HepG2 (cell line): ENCODE measurements around the gene SOS2.

Experiments
- CEBPB ChIP-seq: IDR thresholded peaks from 2 replicates; pipeline ENCODE4 v1.6.1; 2011; ENCODE audit warnings: low read depth, low read length, improper control_type of control experiment, borderline replicate concordance
- CTCF ChIP-seq: sonication (generic); formaldehyde crosslinking; IDR thresholded peaks from 2 replicates; pipeline ENCODE4 v1.5.0; 2020; ENCODE audit warnings: mild to moderate bottlenecking, missing genetic modification reagents, moderate library complexity
- FOXP4 ChIP-seq: sonication (generic); formaldehyde crosslinking; IDR thresholded peaks from 2 replicates; pipeline ENCODE4 v1.4.0; 2020; ENCODE audit warnings: missing genetic modification reagents
- JUN ChIP-seq: sonication (generic); formaldehyde crosslinking; IDR thresholded peaks from 2 replicates; pipeline ENCODE4 v1.4.0; 2020; ENCODE audit warnings: mild to moderate bottlenecking, missing genetic modification reagents
- KDM1A ChIP-seq: IDR thresholded peaks from 2 replicates; pipeline ENCODE4 v1.6.1; 2016; ENCODE audit warnings: missing compliant biosample characterization
- POLR2A ChIP-seq, 2 experiments: IDR thresholded peaks; 2 replicates each; pipeline ENCODE4 v1.6.1; 2011; ENCODE audit warnings: low read depth in 2 of 2, low read length in 2 of 2, mild to moderate bottlenecking in 1 of 2, moderate library complexity in 1 of 2; ENCODE audit not compliant: insufficient read depth in 1 of 2
- TBL1XR1 ChIP-seq: fragments of 150-350 bp; IDR thresholded peaks from 2 replicates; pipeline ENCODE4 v1.6.1; 2014; ENCODE audit warnings: borderline replicate concordance, low read length; ENCODE audit not compliant: partially characterized antibody
- ZNF18 ChIP-seq: sonication (generic); formaldehyde crosslinking; IDR thresholded peaks from 2 replicates; pipeline ENCODE4 v1.8.0; 2022; ENCODE audit warnings: mild to moderate bottlenecking, missing genetic modification reagents; ENCODE audit not compliant: insufficient replicate concordance
- ZNF3 ChIP-seq: IDR thresholded peaks from 2 replicates; pipeline ENCODE4 v1.7.0; 2017; ENCODE audit warnings: inconsistent platforms
- ZNF513 ChIP-seq: sonication (generic); formaldehyde crosslinking; conservative IDR thresholded peaks from 2 replicates; pipeline ENCODE4 v1.5.0; 2020; ENCODE audit warnings: missing genetic modification reagents
- ZNF710 ChIP-seq: sonication (generic); formaldehyde crosslinking; IDR thresholded peaks from 2 replicates; pipeline ENCODE4 v1.5.0; 2020; ENCODE audit warnings: mild to moderate bottlenecking, missing genetic modification reagents, borderline replicate concordance

GRCh38 chr14:50109342-50109741 is 122.0 kb downstream of the SOS2 start:
- TF ChIP-seq CTCF (CRISPR knock-in tag): no peak
- no peak for TF ChIP-seq POLR2A (IDR thresholded peaks at IDR 0.05; ENCODE audit: insufficient read depth in 1 of 2, low read depth in 2 of 2, low read length in 2 of 2)
- no peak for TF ChIP-seq ZNF710 (CRISPR knock-in tag)
- no peak for TF ChIP-seq ZNF513 (CRISPR knock-in tag)
- TF ChIP-seq JUN (CRISPR knock-in tag): no peak
- TF ChIP-seq ZNF3 (CRISPR knock-in tag): no peak
- no peak for TF ChIP-seq FOXP4 (CRISPR knock-in tag)
- TF ChIP-seq KDM1A: no peak
- TF ChIP-seq CEBPB: no peak
- TF ChIP-seq TBL1XR1: no peak
- TF ChIP-seq ZNF18: no peak
